Activated CD4-positive, alpha-beta T cell treated with anti-CD3 and anti-CD28 coated beads, Interleukin-2, amount 10 ng/mL, durations not matched to agents 7 days and 5 days (primary cell): ENCODE results near the gene AHCYL1. TPM values are rescaled to one million over a fixed set of nuclear protein-coding genes. Genes with fewer than 3 reads are reported as not detected.
A peak's percentile ranks its signal among the peaks of the same experiment; 100 is the strongest.

Source experiments
- CTCF ChIA-PET: fragments of 350-600 bp; sonication (Branson Sonifier 250); formaldehyde crosslinking; loops from one replicate; lab custom pipeline; 2021; ENCODE audit warnings: antibody characterized with exemption; lab: Charles Lee
- POLR2A ChIA-PET: fragments of 350-600 bp; sonication (Branson Sonifier 250); formaldehyde crosslinking; loops from one replicate; lab custom pipeline; 2021; ENCODE audit warnings: antibody characterized with exemption; lab: Charles Lee
- DNase-seq: peaks from one replicate; pipeline ENCODE4 v3.0.0-alpha.2; 2020
- H3K27ac Mint-ChIP-seq: one replicate; pipeline ENCODE4 v1.8.0; 2021; ENCODE audit warnings: mild to moderate bottlenecking, moderate library complexity, mixed read lengths
- H3K27me3 Mint-ChIP-seq: one replicate; pipeline ENCODE4 v1.8.0; 2021; ENCODE audit warnings: mixed read lengths
- H3K36me3 Mint-ChIP-seq: one replicate; pipeline ENCODE4 v1.8.0; 2021; ENCODE audit warnings: low read depth, mixed read lengths
- H3K4me1 Mint-ChIP-seq: one replicate; pipeline ENCODE4 v1.8.0; 2021; ENCODE audit warnings: mixed read lengths
- H3K4me3 Mint-ChIP-seq: one replicate; pipeline ENCODE4 v1.8.0; 2021; ENCODE audit warnings: mild to moderate bottlenecking, moderate library complexity, mixed read lengths
- H3K9me3 Mint-ChIP-seq: one replicate; pipeline ENCODE4 v1.8.0; 2021; ENCODE audit warnings: mixed read lengths
- total RNA-seq, 2 experiments: library from RNA; stranded (reverse); gene quantifications; one replicate each; pipeline ENCODE4 v1.2.3, GENCODE V29; 2021

Gene AHCYL1
- total RNA-seq, 2 experiments from 2014 or later, result 50.4 to 50.9 TPM

GRCh38 chr1:110049801-110050601, 65.4 kb downstream of the AHCYL1 start:
- Mint-ChIP-seq H3K4me3 (no peak overlapping the region), H3K27ac (no peak overlapping the region), H3K27me3 (no peaks in the 10 kb centered on the region), H3K9me3 (no peaks in the 10 kb centered on the region), H3K36me3 (peaks cover 48% of the 10 kb centered on the region), H3K4me1 (no peaks in the 10 kb centered on the region)
- ChIA-PET CTCF (interaction anchor here (0.6 to 2.1 kb wide), 8 partner anchors 11 to 146 kb away, joined by 3 to 16 read pairs (median 4); partner anchors contain the start of gene STRIP1), POLR2A (no interaction called here)
- DNase-seq, result no peak

- no peak overlapping the region for H3K27ac Mint-ChIP-seq
- H3K36me3 Mint-ChIP-seq, result peaks cover 46% of the 10 kb centered on the region
- H3K4me1 Mint-ChIP-seq, result no peaks in the 10 kb centered on the region
- DNase-seq, result no peak
- H3K27me3 Mint-ChIP-seq, result no peaks in the 10 kb centered on the region
- H3K9me3 Mint-ChIP-seq, result no peaks in the 10 kb centered on the region
- ChIA-PET POLR2A (no interaction called here), CTCF (interaction anchor here (0.6 to 4.7 kb wide), 7 partner anchors 10 to 146 kb away, joined by 3 to 23 read pairs (median 6); partner anchors contain the start of gene STRIP1)
- H3K4me3 Mint-ChIP-seq, result no peak overlapping the region
Observed at GRCh38 chr1:110050602-110051261, 66.2 kb downstream of the AHCYL1 start.

- peaks cover 41% of the 10 kb centered on the region for H3K36me3 Mint-ChIP-seq
- POLR2A ChIA-PET, result no interaction called here
Observed at GRCh38 chr1:110051262-110051648, 66.7 kb downstream of the AHCYL1 start.

GRCh38 chr1:110053552-110054428, 69.2 kb downstream of the AHCYL1 start:
- H3K9me3 Mint-ChIP-seq, result no peaks in the 10 kb centered on the region
- ChIA-PET CTCF (interaction anchor here (0.7 to 4.7 kb wide), 14 partner anchors 9 to 250 kb away, joined by 3 to 23 read pairs (median 4); partner anchors contain the start of genes ALX3, STRIP1 and UBL4B), POLR2A (no interaction called here)
- peak; percentile 72 for DNase-seq
- no peak overlapping the region for H3K27ac Mint-ChIP-seq
- no peaks in the 10 kb centered on the region for H3K4me1 Mint-ChIP-seq
- H3K36me3 Mint-ChIP-seq, result peaks cover 27% of the 10 kb centered on the region
- no peaks in the 10 kb centered on the region for H3K27me3 Mint-ChIP-seq
- no peak overlapping the region for H3K4me3 Mint-ChIP-seq

More at GRCh38 chr1:110051262-110051648, 66.7 kb downstream of the AHCYL1 start:
- Mint-ChIP-seq H3K4me3 (no peak overlapping the region), H3K27me3 (no peaks in the 10 kb centered on the region), H3K9me3 (no peaks in the 10 kb centered on the region), H3K4me1 (no peaks in the 10 kb centered on the region), H3K27ac (no peak overlapping the region)
- CTCF ChIA-PET, result interaction anchor here (1.0 to 4.7 kb wide), 5 partner anchors 9 to 145 kb away, joined by 3 to 23 read pairs (median 8); partner anchors contain the start of gene STRIP1
- no peak for DNase-seq

GRCh38 chr1:110055493-110056284, 71.1 kb downstream of the AHCYL1 start:
- H3K4me3 Mint-ChIP-seq, result no peak overlapping the region
- no peak overlapping the region for H3K27ac Mint-ChIP-seq
- ChIA-PET CTCF (interaction anchor here (0.9 to 4.7 kb wide), 3 partner anchors 10 to 85 kb away, joined by 3 to 23 read pairs (median 10); partner anchors contain the start of gene STRIP1), POLR2A (no interaction called here)
- DNase-seq, result no peak
- peaks cover 23% of the 10 kb centered on the region for H3K36me3 Mint-ChIP-seq
- H3K4me1 Mint-ChIP-seq, result no peaks in the 10 kb centered on the region
- no peaks in the 10 kb centered on the region for H3K9me3 Mint-ChIP-seq
- no peaks in the 10 kb centered on the region for H3K27me3 Mint-ChIP-seq

GRCh38 chr1:110056285-110056683, 71.7 kb downstream of the AHCYL1 start:
- no peaks in the 10 kb centered on the region for H3K27me3 Mint-ChIP-seq
- no peaks in the 10 kb centered on the region for H3K4me1 Mint-ChIP-seq
- ChIA-PET POLR2A (no interaction called here), CTCF (interaction anchor here (1.1 to 2.7 kb wide), 2 partner anchors 10 to 15 kb away, joined by 3 to 10 read pairs; no protein-coding TSS in a partner anchor)
- H3K4me3 Mint-ChIP-seq, result no peak overlapping the region
- H3K36me3 Mint-ChIP-seq, result peaks cover 23% of the 10 kb centered on the region
- H3K27ac Mint-ChIP-seq, result no peak overlapping the region
- DNase-seq, result no peak
- no peaks in the 10 kb centered on the region for H3K9me3 Mint-ChIP-seq

- H3K27me3 Mint-ChIP-seq, result no peaks in the 10 kb centered on the region
- ChIA-PET POLR2A (no interaction called here), CTCF (interaction anchor here (1.0 to 4.5 kb wide), 4 partner anchors 9 to 110 kb away, joined by 3 to 20 read pairs (median 6); no protein-coding TSS in a partner anchor)
Observed at GRCh38 chr1:110056776-110057175, 72.2 kb downstream of the AHCYL1 start.

GRCh38 chr1:110057963-110058518, 73.5 kb downstream of the AHCYL1 start:
- peaks cover 20% of the 10 kb centered on the region for H3K36me3 Mint-ChIP-seq
- H3K27me3 Mint-ChIP-seq, result no peaks in the 10 kb centered on the region
- H3K27ac Mint-ChIP-seq, result no peak overlapping the region
- DNase-seq, result no peak
- H3K4me3 Mint-ChIP-seq, result no peak overlapping the region
- CTCF ChIA-PET, result interaction anchor here (1.2 to 4.5 kb wide), 3 partner anchors 11 to 29 kb away, joined by 3 to 20 read pairs (median 6); no protein-coding TSS in a partner anchor
- POLR2A ChIA-PET, result no interaction called here
- no peaks in the 10 kb centered on the region for H3K4me1 Mint-ChIP-seq
- no peaks in the 10 kb centered on the region for H3K9me3 Mint-ChIP-seq

More at GRCh38 chr1:110056776-110057175, 72.2 kb downstream of the AHCYL1 start:
- no peaks in the 10 kb centered on the region for H3K4me1 Mint-ChIP-seq
- no peaks in the 10 kb centered on the region for H3K9me3 Mint-ChIP-seq
- H3K4me3 Mint-ChIP-seq, result no peak overlapping the region
- DNase-seq, result no peak
- H3K27ac Mint-ChIP-seq, result no peak overlapping the region
- peaks cover 23% of the 10 kb centered on the region for H3K36me3 Mint-ChIP-seq

GRCh38 chr1:110058591-110058990, 74.0 kb downstream of the AHCYL1 start:
- CTCF ChIA-PET, result interaction anchor here (1.2 to 4.5 kb wide), 3 partner anchors 12 to 29 kb away, joined by 3 to 20 read pairs (median 6); no protein-coding TSS in a partner anchor
- DNase-seq, result no peak
- no peak overlapping the region for H3K27ac Mint-ChIP-seq
- H3K9me3 Mint-ChIP-seq, result no peaks in the 10 kb centered on the region
- H3K4me3 Mint-ChIP-seq, result no peak overlapping the region
- POLR2A ChIA-PET, result no interaction called here
- no peaks in the 10 kb centered on the region for H3K4me1 Mint-ChIP-seq
- H3K27me3 Mint-ChIP-seq, result no peaks in the 10 kb centered on the region
- peaks cover 15% of the 10 kb centered on the region for H3K36me3 Mint-ChIP-seq

- H3K36me3 Mint-ChIP-seq, result peaks cover 8% of the 10 kb centered on the region
- H3K27me3 Mint-ChIP-seq, result no peaks in the 10 kb centered on the region
- H3K9me3 Mint-ChIP-seq, result no peaks in the 10 kb centered on the region
- H3K4me1 Mint-ChIP-seq, result no peaks in the 10 kb centered on the region
- no peak for DNase-seq
- no peak overlapping the region for H3K27ac Mint-ChIP-seq
- H3K4me3 Mint-ChIP-seq, result no peak overlapping the region
- CTCF ChIA-PET, result interaction anchor here (0.6 to 4.5 kb wide), 17 partner anchors 9 to 482 kb away, joined by 3 to 20 read pairs (median 5); partner anchors contain the start of gene STRIP1
- POLR2A ChIA-PET, result no interaction called here
Observed at GRCh38 chr1:110059133-110059863, 74.7 kb downstream of the AHCYL1 start.
